Activated T-helper 1 cell treated with anti-CD3 and anti-CD28 coated beads, Interleukin-2, amount 50 U/mL, for 16 hours (primary cell): ENCODE measurements around the gene GCNT1.
A peak's percentile ranks its signal among the peaks of the same experiment; 100 is the strongest.
"Not testable (repeated sequence)": the region's sequence is repeated elsewhere in the genome, so short reads cannot be mapped to it uniquely, and the experiment has no call there.

ENCODE experiments used
- DNase-seq, 2 donors: peaks; one replicate each; pipeline ENCODE4 v3.0.0-alpha.2; 2020; ENCODE audit warnings: low read depth in 1 of 2, low spot score in 1 of 2

GCNT1 gene

GRCh38 chr9:76458903-76459693 lies at the start of gene GCNT1:
Gene GCNT1 (plus strand): TSS chr9:76459182. CDS start chr9:76502382, 43,200 bp downstream.
- DNase-seq: peak; percentile 78 to 86

- no peak for DNase-seq
Measured at GRCh38 chr9:76412638-76413037, 46.3 kb upstream of the GCNT1 start.

GRCh38 chr9:76413658-76414057 lies 45.3 kb upstream of the GCNT1 start:
- no peak for DNase-seq

GRCh38 chr9:76414661-76415060 lies 44.3 kb upstream of the GCNT1 start:
- DNase-seq: no peak

GRCh38 chr9:76415154-76415553 lies 43.8 kb upstream of the GCNT1 start:
- no peak for DNase-seq

GRCh38 chr9:76415731-76416130 lies 43.3 kb upstream of the GCNT1 start:
- DNase-seq: no peak

- DNase-seq: no peak
Measured at GRCh38 chr9:76417394-76417793, 41.6 kb upstream of the GCNT1 start.

- no peak for DNase-seq
Measured at GRCh38 chr9:76419782-76420380, 39.1 kb upstream of the GCNT1 start.

- no peak for DNase-seq
Measured at GRCh38 chr9:76423216-76424177, 35.5 kb upstream of the GCNT1 start.

- no peak for DNase-seq
Measured at GRCh38 chr9:76424491-76424890, 34.5 kb upstream of the GCNT1 start.

GRCh38 chr9:76425677-76426453 lies 33.1 kb upstream of the GCNT1 start:
- no peak for DNase-seq

- DNase-seq: no peak
Measured at GRCh38 chr9:76426807-76427419, 32.1 kb upstream of the GCNT1 start.

- no peak for DNase-seq
Measured at GRCh38 chr9:76431601-76432000, 27.4 kb upstream of the GCNT1 start.

GRCh38 chr9:76433406-76433805 lies 25.6 kb upstream of the GCNT1 start:
- DNase-seq: no peak

- no peak for DNase-seq
Measured at GRCh38 chr9:76433836-76434235, 25.1 kb upstream of the GCNT1 start.

GRCh38 chr9:76434897-76435296 lies 24.1 kb upstream of the GCNT1 start:
- DNase-seq: not testable (repeated sequence)

GRCh38 chr9:76437017-76437699 lies 21.8 kb upstream of the GCNT1 start:
- DNase-seq: not testable (repeated sequence)

GRCh38 chr9:76438841-76439588 lies 20.0 kb upstream of the GCNT1 start:
- DNase-seq: no peak
